ENCODE measurements around the gene NUDT2.
A peak's percentile ranks its signal among the peaks of the same experiment; 100 is the strongest.

Gene NUDT2

DNA sequence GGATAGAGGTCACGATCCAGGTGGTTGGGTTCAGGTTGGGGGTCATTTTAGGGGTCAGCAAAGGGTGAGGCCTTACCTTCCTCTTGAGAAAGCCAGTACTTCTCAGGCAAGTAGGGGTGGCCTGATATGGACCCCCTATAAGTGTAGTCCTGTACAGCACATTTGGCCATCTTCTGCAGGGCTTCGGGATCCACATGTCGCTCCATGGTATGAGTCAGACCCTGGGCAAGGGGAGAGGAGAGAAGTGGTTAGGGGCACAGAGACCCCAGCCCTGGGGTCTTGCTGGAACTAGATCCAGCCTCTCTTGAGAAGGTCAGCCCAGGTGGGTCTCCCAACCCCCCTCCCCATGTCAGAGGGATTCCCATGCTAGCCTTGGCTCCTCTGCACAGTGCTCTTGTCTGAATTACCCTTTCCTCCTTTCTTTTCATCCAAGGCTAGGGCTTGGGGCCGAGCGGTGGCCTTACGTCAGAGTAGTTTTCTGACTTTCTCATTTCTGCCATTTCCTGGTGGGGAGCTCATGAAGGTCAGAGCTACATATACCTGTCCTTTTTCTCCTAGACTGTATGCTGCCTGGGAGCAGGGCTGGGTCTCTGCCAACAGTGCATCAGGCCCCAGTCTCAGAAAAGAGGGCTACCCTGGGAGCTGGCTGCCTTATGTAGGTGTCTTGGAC, 56.3 kb downstream of the NUDT2 start:
- no peak overlapping the region for H3K14ac ChIP-seq (ENCODE audit: low read length in 2 of 2)
- no peak overlapping the region for H3K4ac ChIP-seq (ENCODE audit: low read depth in 1 of 2, low read length in 2 of 2)
- peaks cover 7% of the 10 kb centered on the region for H3K4me1 ChIP-seq (ENCODE audit: control insufficient read depth, insufficient read depth, low read depth, low read length)
- H3K9ac ChIP-seq (ENCODE audit: low read length), result no peak overlapping the region
- H3K4me2 ChIP-seq (ENCODE audit: low read length, poor library complexity, severe bottlenecking), result no peak overlapping the region
- H2AK5ac ChIP-seq (ENCODE audit: low read length, severe bottlenecking), result no peak overlapping the region
- H3K18ac ChIP-seq (ENCODE audit: low read depth in 1 of 2, low read length in 2 of 2), result no peak overlapping the region
- no peak for DNase-seq
- WGBS, result 91% methylated on average over 4 of the region's 6 CpGs
- no peaks in the 10 kb centered on the region for H3K9me3 ChIP-seq (ENCODE audit: control insufficient read depth, low read length)
- no peak overlapping the region for H2BK5ac ChIP-seq (ENCODE audit: low read depth, low read length, poor library complexity, severe bottlenecking)
- H2AFZ ChIP-seq (ENCODE audit: low read depth, low read length), result no peak overlapping the region
- no peaks in the 10 kb centered on the region for H3K79me1 ChIP-seq (replicated peaks; ENCODE audit: low read length, poor library complexity, severe bottlenecking)
- no peak overlapping the region for H4K8ac ChIP-seq (ENCODE audit: low read length)
- no peak overlapping the region for H2BK12ac ChIP-seq (ENCODE audit: low read length in 2 of 2)
- no peak overlapping the region for H3K4me3 ChIP-seq (ENCODE audit: insufficient read depth in 1 of 2, low read depth in 1 of 2, low read length in 2 of 2)
- H3K27me3 ChIP-seq (ENCODE audit: control insufficient read depth in 1 of 2, insufficient read depth in 1 of 2, low read length in 2 of 2), result peaks cover 0 to 49% of the 10 kb centered on the region in 2 experiments
- H3K36me3 ChIP-seq (ENCODE audit: control insufficient read depth in 1 of 2, insufficient read depth in 2 of 2, low read depth in 1 of 2, low read length in 2 of 2), result no peaks in the 10 kb centered on the region
- H2BK120ac ChIP-seq (ENCODE audit: low read depth, low read length), result no peak overlapping the region
- peak overlapping the region; percentile 20 for H2BK15ac ChIP-seq (ENCODE audit: low read depth, poor library complexity, severe bottlenecking)
- H3K23ac ChIP-seq (ENCODE audit: low read length in 2 of 2), result no peak overlapping the region
- no peak overlapping the region for H4K91ac ChIP-seq (ENCODE audit: low read length)
- H3K27ac ChIP-seq (ENCODE audit: low read length, poor library complexity, severe bottlenecking), result no peak overlapping the region

DNA sequence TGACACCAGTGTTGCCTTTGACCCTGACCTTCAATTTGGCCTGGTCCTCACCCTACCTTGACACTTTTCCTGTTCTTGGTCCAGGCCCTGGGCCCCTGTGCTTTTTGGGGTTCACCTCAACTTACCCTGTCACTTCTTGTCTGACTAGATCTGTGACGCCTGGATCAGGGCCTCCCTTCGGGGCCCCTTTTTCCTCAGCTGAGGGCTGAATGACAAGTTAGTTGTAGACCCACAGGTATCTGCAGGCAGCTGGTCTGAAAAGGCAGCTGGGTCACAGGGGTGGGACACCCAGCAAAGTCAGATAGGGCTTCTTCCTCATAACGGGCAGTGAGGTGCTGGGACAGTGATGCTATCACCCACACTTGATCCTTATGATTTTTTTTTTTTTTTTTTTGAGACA, 57.3 kb downstream of the NUDT2 start:
- no peaks in the 10 kb centered on the region for H3K79me1 ChIP-seq (replicated peaks; ENCODE audit: low read length, poor library complexity, severe bottlenecking)
- 90% methylated on average over 3 of the region's 3 CpGs for WGBS

DNA sequence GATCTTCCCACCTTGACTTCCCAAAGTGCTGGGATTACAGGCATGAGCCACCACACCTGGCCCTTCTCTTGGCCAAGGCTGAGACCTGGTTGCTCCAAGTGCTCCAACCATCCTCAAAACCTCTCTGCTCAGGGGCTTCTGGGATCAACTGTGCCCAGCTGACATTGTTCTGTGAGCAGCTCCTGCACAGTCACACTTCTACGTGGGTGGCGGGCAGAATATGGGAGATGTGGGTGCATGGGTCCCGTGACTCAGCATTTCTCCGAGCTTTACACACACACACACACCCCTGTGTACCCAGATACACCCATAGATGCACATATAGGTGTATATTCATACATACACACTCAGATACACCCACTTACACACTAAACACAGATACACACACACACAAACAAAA, 57.9 kb downstream of the NUDT2 start:
- H2AFZ ChIP-seq (ENCODE audit: low read depth, low read length), result no peak overlapping the region
- no peak overlapping the region for H4K91ac ChIP-seq (ENCODE audit: low read length)
- no peaks in the 10 kb centered on the region for H3K79me1 ChIP-seq (replicated peaks; ENCODE audit: low read length, poor library complexity, severe bottlenecking)
- no peak overlapping the region for H3K27ac ChIP-seq (ENCODE audit: low read length, poor library complexity, severe bottlenecking)
- no peak overlapping the region for H3K23ac ChIP-seq (ENCODE audit: low read length in 2 of 2)
- H3K4me2 ChIP-seq (ENCODE audit: low read length, poor library complexity, severe bottlenecking), result no peak overlapping the region
- no peak overlapping the region for H3K4me3 ChIP-seq (ENCODE audit: insufficient read depth in 1 of 2, low read depth in 1 of 2, low read length in 2 of 2)
- H3K9me3 ChIP-seq (ENCODE audit: control insufficient read depth, low read length), result no peaks in the 10 kb centered on the region
- H3K27me3 ChIP-seq (ENCODE audit: control insufficient read depth in 1 of 2, insufficient read depth in 1 of 2, low read length in 2 of 2), result peaks cover 0 to 37% of the 10 kb centered on the region in 2 experiments
- no peak overlapping the region for H3K18ac ChIP-seq (ENCODE audit: low read depth in 1 of 2, low read length in 2 of 2)
- H3K9ac ChIP-seq (ENCODE audit: low read length), result no peak overlapping the region
- no peaks in the 10 kb centered on the region for H3K36me3 ChIP-seq (ENCODE audit: control insufficient read depth in 1 of 2, insufficient read depth in 2 of 2, low read depth in 1 of 2, low read length in 2 of 2)
- no peak overlapping the region for H4K8ac ChIP-seq (ENCODE audit: low read length)
- no peak overlapping the region for H3K14ac ChIP-seq (ENCODE audit: low read length in 2 of 2)
- H2BK15ac ChIP-seq (ENCODE audit: low read depth, poor library complexity, severe bottlenecking), result no peak overlapping the region
- H3K4ac ChIP-seq (ENCODE audit: low read depth in 1 of 2, low read length in 2 of 2), result no peak overlapping the region
- no peak overlapping the region for H2BK12ac ChIP-seq (ENCODE audit: low read length in 2 of 2)
- no peaks in the 10 kb centered on the region for H3K4me1 ChIP-seq (ENCODE audit: control insufficient read depth, insufficient read depth, low read depth, low read length)
- 75% methylated on average over 4 of the region's 4 CpGs for WGBS
- H2BK120ac ChIP-seq (ENCODE audit: low read depth, low read length), result no peak overlapping the region
- DNase-seq, result no peak
- H2BK5ac ChIP-seq (ENCODE audit: low read depth, low read length, poor library complexity, severe bottlenecking), result no peak overlapping the region
- no peak overlapping the region for H2AK5ac ChIP-seq (ENCODE audit: low read length, severe bottlenecking)

More for the DNA sequence above, 57.3 kb downstream of the NUDT2 start:
- Histone ChIP-seq H2BK5ac (ENCODE audit: low read depth, low read length, poor library complexity, severe bottlenecking) (no peak overlapping the region), H3K27me3 (ENCODE audit: control insufficient read depth in 1 of 2, insufficient read depth in 1 of 2, low read length in 2 of 2) (peaks cover 0 to 42% of the 10 kb centered on the region in 2 experiments), H3K14ac (ENCODE audit: low read length in 2 of 2) (no peak overlapping the region), H2BK120ac (ENCODE audit: low read depth, low read length) (no peak overlapping the region), H3K4ac (ENCODE audit: low read depth in 1 of 2, low read length in 2 of 2) (no peak overlapping the region), H3K18ac (ENCODE audit: low read depth in 1 of 2, low read length in 2 of 2) (no peak overlapping the region), H3K9me3 (ENCODE audit: control insufficient read depth, low read length) (no peaks in the 10 kb centered on the region), H3K4me1 (ENCODE audit: control insufficient read depth, insufficient read depth, low read depth, low read length) (no peaks in the 10 kb centered on the region), H4K8ac (ENCODE audit: low read length) (no peak overlapping the region), H3K4me2 (ENCODE audit: low read length, poor library complexity, severe bottlenecking) (no peak overlapping the region), H3K36me3 (ENCODE audit: control insufficient read depth in 1 of 2, insufficient read depth in 2 of 2, low read depth in 1 of 2, low read length in 2 of 2) (no peaks in the 10 kb centered on the region), H3K9ac (ENCODE audit: low read length) (no peak overlapping the region), H2AFZ (ENCODE audit: low read depth, low read length) (no peak overlapping the region), H3K27ac (ENCODE audit: low read length, poor library complexity, severe bottlenecking) (no peak overlapping the region), H4K91ac (ENCODE audit: low read length) (no peak overlapping the region), H3K23ac (ENCODE audit: low read length in 2 of 2) (peak overlapping the region in 1 of 2 experiments; percentile 80), H2AK5ac (ENCODE audit: low read length, severe bottlenecking) (no peak overlapping the region), H2BK12ac (ENCODE audit: low read length in 2 of 2) (no peak overlapping the region), H2BK15ac (ENCODE audit: low read depth, poor library complexity, severe bottlenecking) (no peak overlapping the region), H3K4me3 (ENCODE audit: insufficient read depth in 1 of 2, low read depth in 1 of 2, low read length in 2 of 2) (no peak overlapping the region)
- DNase-seq, result no peak

DNA sequence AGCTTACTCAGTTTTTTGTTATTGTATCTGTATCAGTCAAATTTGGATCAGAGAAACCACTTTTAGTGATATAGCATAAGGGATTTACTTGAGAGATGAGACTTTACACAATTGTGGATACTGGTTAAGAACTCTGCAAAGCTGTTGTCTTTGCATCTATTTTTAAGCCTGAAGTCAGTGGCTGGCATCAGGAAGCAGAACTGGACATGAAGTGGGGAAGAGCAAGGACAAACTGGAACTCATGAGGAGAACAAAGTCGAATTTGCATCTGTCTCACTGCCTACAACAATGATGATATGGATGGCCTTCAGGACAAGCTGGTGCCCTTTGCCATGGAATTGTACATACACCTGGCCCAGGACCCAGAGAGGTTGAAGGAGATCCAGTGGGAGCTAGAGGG, 63.1 kb downstream of the NUDT2 start:
- H2BK12ac ChIP-seq (ENCODE audit: low read length in 2 of 2), result no peak overlapping the region
- no peak overlapping the region for H4K91ac ChIP-seq (ENCODE audit: low read length)
- peaks cover 0 to under 1% of the 10 kb centered on the region in 2 experiments for H3K27me3 ChIP-seq (ENCODE audit: control insufficient read depth in 1 of 2, insufficient read depth in 1 of 2, low read length in 2 of 2)
- no peak overlapping the region for H3K4me2 ChIP-seq (ENCODE audit: low read length, poor library complexity, severe bottlenecking)
- H3K18ac ChIP-seq (ENCODE audit: low read depth in 1 of 2, low read length in 2 of 2), result no peak overlapping the region
- no peak for DNase-seq
- 75% methylated on average over 1 of the region's 1 CpG for WGBS
- no peak overlapping the region for H3K14ac ChIP-seq (ENCODE audit: low read length in 2 of 2)
- no peak overlapping the region for H3K4ac ChIP-seq (ENCODE audit: low read depth in 1 of 2, low read length in 2 of 2)
- H3K4me3 ChIP-seq (ENCODE audit: insufficient read depth in 1 of 2, low read depth in 1 of 2, low read length in 2 of 2), result no peak overlapping the region
- no peak overlapping the region for H2BK120ac ChIP-seq (ENCODE audit: low read depth, low read length)
- no peak overlapping the region for H3K23ac ChIP-seq (ENCODE audit: low read length in 2 of 2)
- no peaks in the 10 kb centered on the region for H3K79me1 ChIP-seq (replicated peaks; ENCODE audit: low read length, poor library complexity, severe bottlenecking)
- H2AK5ac ChIP-seq (ENCODE audit: low read length, severe bottlenecking), result no peak overlapping the region
- H4K8ac ChIP-seq (ENCODE audit: low read length), result no peak overlapping the region
- no peak overlapping the region for H2BK15ac ChIP-seq (ENCODE audit: low read depth, poor library complexity, severe bottlenecking)
- H3K4me1 ChIP-seq (ENCODE audit: control insufficient read depth, insufficient read depth, low read depth, low read length), result no peaks in the 10 kb centered on the region
- peaks cover 10 to 12% of the 10 kb centered on the region in 2 experiments for H3K36me3 ChIP-seq (ENCODE audit: control insufficient read depth in 1 of 2, insufficient read depth in 2 of 2, low read depth in 1 of 2, low read length in 2 of 2)
- H2BK5ac ChIP-seq (ENCODE audit: low read depth, low read length, poor library complexity, severe bottlenecking), result no peak overlapping the region
- no peak overlapping the region for H3K27ac ChIP-seq (ENCODE audit: low read length, poor library complexity, severe bottlenecking)
- H2AFZ ChIP-seq (ENCODE audit: low read depth, low read length), result no peak overlapping the region
- no peaks in the 10 kb centered on the region for H3K9me3 ChIP-seq (ENCODE audit: control insufficient read depth, low read length)
- H3K9ac ChIP-seq (ENCODE audit: low read length), result no peak overlapping the region
